Hepatocyte (in vitro differentiated cells): ENCODE measurements around the gene SRBD1. TPM values are rescaled to one million over a fixed set of nuclear protein-coding genes. Genes with fewer than 3 reads are reported as not detected.

Experiments used
- DNase-seq: peaks from one replicate; pipeline ENCODE4 v3.0.0-alpha.2; 2016; ENCODE audit warnings: low spot score
- H2AFZ ChIP-seq: fragments of 200-600 bp; sonication (generic); 2 replicates; pipeline ENCODE4 v1.6.0; 2016; ENCODE audit warnings: antibody characterized with exemption, mild to moderate bottlenecking
- H3K27ac ChIP-seq: fragments of 200-600 bp; sonication (generic); 2 replicates; pipeline ENCODE4 v1.5.1; 2016; ENCODE audit warnings: mild to moderate bottlenecking
- H3K27me3 ChIP-seq: fragments of 200-600 bp; sonication (generic); 2 replicates; pipeline ENCODE4 v1.6.1; 2016
- H3K36me3 ChIP-seq: fragments of 200-600 bp; sonication (generic); replicated peaks from 2 replicates; pipeline ENCODE4 v1.5.1; 2016; ENCODE audit warnings: low read depth; ENCODE audit not compliant: insufficient read depth
- H3K4me1 ChIP-seq: fragments of 200-600 bp; sonication (generic); 2 replicates; pipeline ENCODE4 v1.5.1; 2016; ENCODE audit warnings: mild to moderate bottlenecking, moderate library complexity; ENCODE audit not compliant: insufficient read depth
- H3K4me2 ChIP-seq: fragments of 200-600 bp; sonication (generic); 2 replicates; pipeline ENCODE4 v1.6.0; 2016
- H3K4me3 ChIP-seq: fragments of 200-600 bp; sonication (generic); 2 replicates; pipeline ENCODE4 v1.5.1; 2016; ENCODE audit warnings: mild to moderate bottlenecking
- H3K79me2 ChIP-seq: fragments of 200-600 bp; sonication (generic); 2 replicates; pipeline ENCODE4 v1.6.0; 2017; ENCODE audit warnings: mild to moderate bottlenecking
- H3K9me2 ChIP-seq: fragments of 200-600 bp; sonication (generic); replicated peaks from 2 replicates; pipeline ENCODE4 v1.6.0; 2017; ENCODE audit warnings: mild to moderate bottlenecking; ENCODE audit not compliant: insufficient read depth
- H3K9me3 ChIP-seq: fragments of 200-600 bp; sonication (generic); 2 replicates; pipeline ENCODE4 v1.5.1; 2016; ENCODE audit warnings: low read depth, mild to moderate bottlenecking
- H4K20me1 ChIP-seq: fragments of 200-600 bp; sonication (generic); 2 replicates; pipeline ENCODE4 v1.6.0; 2016; ENCODE audit warnings: mild to moderate bottlenecking; ENCODE audit not compliant: insufficient read depth, poor library complexity, severe bottlenecking
- CTCF ChIP-seq: fragments of 200-600 bp; sonication (generic); IDR thresholded peaks from 2 replicates; pipeline ENCODE4 v1.5.1; 2016; ENCODE audit warnings: antibody characterized with exemption, mild to moderate bottlenecking; ENCODE audit not compliant: poor library complexity
- EZH2 ChIP-seq: fragments of 200-600 bp; sonication (generic); IDR thresholded peaks from 2 replicates; pipeline ENCODE4 v1.6.1; 2016; ENCODE audit warnings: antibody characterized with exemption, mild to moderate bottlenecking, borderline replicate concordance
- EZH2phosphoT487 ChIP-seq: fragments of 200-600 bp; sonication (generic); IDR thresholded peaks from one replicate; pipeline ENCODE4 v1.6.1; 2018; ENCODE audit warnings: antibody characterized with exemption, mild to moderate bottlenecking, low read depth, moderate library complexity; ENCODE audit not compliant: unreplicated experiment, severe bottlenecking
- WGBS: methylation state at CpG from one replicate; pipeline ENCODE4 v1.1.6; 2016; ENCODE audit warnings: low lambda C conversion rate; ENCODE audit errors: missing lambda C conversion rate; 5-methylcytosine and 5-hydroxymethylcytosine counted together
- polyA plus RNA-seq: library from polyadenylated mRNA; unstranded; fragments of >200 nt; fragmentation: Nextera tagmentation; extraction: Ambion mirVana; gene quantifications from 2 replicates; pipeline ENCODE4 v1.2.1, GENCODE V29; 2016
- total RNA-seq: library from RNA; depleted of rRNA; stranded (reverse); fragments of >200 nt; gene quantifications from 2 replicates; pipeline ENCODE4 v1.2.3, GENCODE V29; 2014

Gene SRBD1
- total and polyA plus RNA-seq, 2 experiments from 2014 or later = 6.7 to 16.6 TPM

DNA sequence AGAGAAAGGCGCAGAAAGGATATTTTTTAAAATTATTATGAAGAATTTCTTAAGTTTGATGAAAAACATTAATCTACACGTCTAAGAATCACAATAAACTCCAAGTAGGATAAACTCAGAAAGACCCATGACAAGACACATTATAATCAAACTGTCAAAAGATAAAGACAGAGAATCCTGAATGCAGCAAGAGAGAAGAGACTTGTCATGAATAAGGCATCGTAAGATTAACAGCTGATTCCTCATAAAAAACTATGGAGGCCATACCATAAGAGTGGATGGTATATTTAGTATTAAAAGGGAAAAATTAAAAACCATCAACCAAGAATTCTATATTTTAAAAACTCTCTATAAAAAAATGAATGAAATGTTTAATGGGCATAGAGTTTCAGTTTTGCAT lies 39.1 kb downstream of the SRBD1 start:
- Histone ChIP-seq H3K4me3 (no peak overlapping the region), H3K79me2 (no peaks in the 10 kb centered on the region), H3K9me3 (no peaks in the 10 kb centered on the region), H3K27me3 (no peaks in the 10 kb centered on the region), H3K4me2 (no peak overlapping the region), H3K36me3 (no peaks in the 10 kb centered on the region), H4K20me1 (no peaks in the 10 kb centered on the region), H2AFZ (no peak overlapping the region), H3K9me2 (no peaks in the 10 kb centered on the region), H3K27ac (no peak overlapping the region), H3K4me1 (peaks cover 5% of the 10 kb centered on the region)
- no peak for TF ChIP-seq CTCF
- no peak for TF ChIP-seq EZH2
- no peak for TF ChIP-seq EZH2phosphoT487
- WGBS = 95% methylated on average over 3 of the region's 3 CpGs
- DNase-seq = no peak

- DNase-seq = no peak
- peaks cover 5% of the 10 kb centered on the region for H3K4me1 ChIP-seq
- H4K20me1 ChIP-seq = no peaks in the 10 kb centered on the region
- H3K36me3 ChIP-seq = no peaks in the 10 kb centered on the region
- H2AFZ ChIP-seq = no peak overlapping the region
- no peak overlapping the region for H3K4me2 ChIP-seq
- no peaks in the 10 kb centered on the region for H3K79me2 ChIP-seq
- no peak overlapping the region for H3K4me3 ChIP-seq
- TF ChIP-seq EZH2 = no peak
- TF ChIP-seq EZH2phosphoT487 = no peak
- no peak for TF ChIP-seq CTCF
- no peaks in the 10 kb centered on the region for H3K9me2 ChIP-seq
- H3K27ac ChIP-seq = no peak overlapping the region
- WGBS = 71% methylated on average over 3 of the region's 3 CpGs
- H3K9me3 ChIP-seq = no peaks in the 10 kb centered on the region
- no peaks in the 10 kb centered on the region for H3K27me3 ChIP-seq
These were observed 40.3 kb downstream of the SRBD1 start for GRCh38 chr2:45570671-45571334.

GRCh38 chr2:45568935-45569334 lies 42.1 kb downstream of the SRBD1 start:
- no peak for DNase-seq
- H3K4me3 ChIP-seq = no peak overlapping the region
- no peaks in the 10 kb centered on the region for H3K9me2 ChIP-seq
- no peaks in the 10 kb centered on the region for H3K27me3 ChIP-seq
- H3K79me2 ChIP-seq = no peaks in the 10 kb centered on the region
- no peaks in the 10 kb centered on the region for H3K36me3 ChIP-seq
- no peak overlapping the region for H3K4me2 ChIP-seq
- no peak overlapping the region for H2AFZ ChIP-seq
- H3K4me1 ChIP-seq = peaks cover 5% of the 10 kb centered on the region
- no peak for TF ChIP-seq CTCF
- TF ChIP-seq EZH2 = no peak
- TF ChIP-seq EZH2phosphoT487 = no peak
- no peaks in the 10 kb centered on the region for H3K9me3 ChIP-seq
- H3K27ac ChIP-seq = no peak overlapping the region
- no peaks in the 10 kb centered on the region for H4K20me1 ChIP-seq
